ENCODE data around the gene LMO3.

DNA sequence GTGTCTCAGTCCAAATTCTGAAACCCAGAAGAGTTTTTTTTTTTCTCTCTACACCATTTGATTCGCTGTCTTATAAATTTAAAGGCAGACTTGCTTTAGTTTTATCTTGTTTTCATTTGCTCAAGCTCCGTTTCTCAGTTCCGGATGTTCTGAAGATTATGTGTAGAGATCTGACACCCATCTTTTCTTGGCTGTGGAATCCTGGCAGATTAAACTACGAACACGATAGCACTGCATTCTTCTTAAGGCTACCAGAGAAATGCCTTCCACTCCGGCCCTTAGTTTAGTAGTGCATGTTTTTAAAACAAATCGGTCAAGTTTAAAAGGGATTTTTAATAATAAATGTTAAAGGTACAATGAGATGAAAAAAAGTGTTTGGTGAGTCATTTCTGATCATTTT, 106.4 kb downstream of the LMO3 start:
- TF ChIP-seq, protein P1, sequence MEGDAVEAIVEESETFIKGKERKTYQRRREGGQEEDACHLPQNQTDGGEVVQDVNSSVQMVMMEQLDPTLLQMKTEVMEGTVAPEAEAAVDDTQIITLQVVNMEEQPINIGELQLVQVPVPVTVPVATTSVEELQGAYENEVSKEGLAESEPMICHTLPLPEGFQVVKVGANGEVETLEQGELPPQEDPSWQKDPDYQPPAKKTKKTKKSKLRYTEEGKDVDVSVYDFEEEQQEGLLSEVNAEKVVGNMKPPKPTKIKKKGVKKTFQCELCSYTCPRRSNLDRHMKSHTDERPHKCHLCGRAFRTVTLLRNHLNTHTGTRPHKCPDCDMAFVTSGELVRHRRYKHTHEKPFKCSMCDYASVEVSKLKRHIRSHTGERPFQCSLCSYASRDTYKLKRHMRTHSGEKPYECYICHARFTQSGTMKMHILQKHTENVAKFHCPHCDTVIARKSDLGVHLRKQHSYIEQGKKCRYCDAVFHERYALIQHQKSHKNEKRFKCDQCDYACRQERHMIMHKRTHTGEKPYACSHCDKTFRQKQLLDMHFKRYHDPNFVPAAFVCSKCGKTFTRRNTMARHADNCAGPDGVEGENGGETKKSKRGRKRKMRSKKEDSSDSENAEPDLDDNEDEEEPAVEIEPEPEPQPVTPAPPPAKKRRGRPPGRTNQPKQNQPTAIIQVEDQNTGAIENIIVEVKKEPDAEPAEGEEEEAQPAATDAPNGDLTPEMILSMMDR (IDR thresholded peaks at IDR 0.05), result no peak
- no peak for TF ChIP-seq POLR2A (IDR thresholded peaks at IDR 0.05)

All from esophagus squamous epithelium (tissue), 4 donors.